Esophagus muscularis mucosa (tissue), 3 donors: Measurements from ENCODE around the gene EVX2.

Experiments used
- CTCF ChIP-seq, 3 experiments: fragments of 200-600 bp in 2 of 3; fragments of 450-650 bp in 1 of 3; sonication (generic) in 2 of 3; IDR thresholded peaks; one replicate each; pipeline ENCODE4 v1.5.1; 2017 to 2019; ENCODE audit warnings: antibody characterized with exemption in 3 of 3, mild to moderate bottlenecking in 2 of 3, moderate library complexity in 1 of 3
- POLR2A ChIP-seq: fragments of 450-650 bp; IDR thresholded peaks from one replicate; pipeline ENCODE4 v1.6.1; 2017; ENCODE audit warnings: antibody characterized with exemption, moderate library complexity, mild to moderate bottlenecking, low read depth

DNA sequence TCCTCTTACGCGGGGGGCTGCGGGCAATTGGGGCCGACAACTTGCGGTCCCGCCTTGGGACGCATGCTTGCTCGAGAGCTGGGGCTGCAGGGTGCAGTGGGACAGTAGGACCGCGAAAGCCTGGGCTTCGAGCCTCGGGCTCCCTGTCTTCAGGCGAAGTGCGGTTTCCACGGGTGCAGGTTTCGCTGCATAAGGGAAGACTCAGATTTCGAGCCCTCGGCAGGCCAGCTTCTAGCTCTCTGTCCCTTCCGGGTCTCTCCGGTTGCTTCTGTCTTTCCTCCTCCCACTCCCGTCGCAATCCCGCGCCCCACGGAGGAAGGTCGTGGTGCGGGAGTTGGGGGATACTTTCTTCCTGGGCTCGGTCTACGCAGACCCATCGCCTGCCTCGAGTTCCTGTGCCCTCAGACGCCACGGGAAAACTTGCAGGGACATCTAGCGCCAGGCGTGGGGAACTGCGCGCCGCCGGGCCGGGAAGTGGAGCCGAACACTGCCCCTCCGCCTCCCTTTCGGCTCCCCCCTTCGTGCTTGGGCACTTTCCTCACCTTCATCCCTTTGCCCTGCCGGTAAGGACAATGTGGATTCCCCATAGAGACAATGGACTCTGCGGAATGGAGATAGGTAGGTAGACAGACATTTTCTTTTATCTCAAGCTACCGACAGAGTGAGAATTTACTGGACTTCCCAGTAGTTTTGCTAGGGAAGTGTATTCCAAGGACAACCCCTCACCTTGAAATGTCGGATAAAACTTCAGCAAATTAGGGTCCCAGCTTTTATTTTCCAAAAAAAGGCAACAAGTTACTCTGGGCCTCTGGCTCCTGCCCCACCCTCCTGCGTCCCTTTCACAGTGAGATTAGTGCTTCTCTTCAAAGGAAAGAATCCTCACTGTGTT is 4.5 kb upstream of the EVX2 start:
- TF ChIP-seq POLR2A (no peak), CTCF (IDR thresholded peaks at IDR 0.05) (peak; percentile 56 to 84 (median 60))
